WTC11 (cell line): Measurements from ENCODE around the gene FNDC3B.

Experiments used
- CREB1 ChIP-seq: sonication (generic); formaldehyde crosslinking; IDR thresholded peaks from 2 replicates; pipeline ENCODE4 v1.8.0; 2023; ENCODE audit warnings: mild to moderate bottlenecking, missing genetic modification reagents
- CTCF ChIP-seq: fragments of 200-600 bp; IDR thresholded peaks from 2 replicates; pipeline ENCODE4 v1.8.0; 2022; ENCODE audit warnings: antibody characterized with exemption

GRCh38 chr3:172042136-172042662, 2.8 kb downstream of the FNDC3B start:
- TF ChIP-seq CREB1 (CRISPR knock-in tag) (no peak), CTCF (no peak)
